ENCODE data around the gene BCL2L15. TPM values are rescaled to one million over a fixed set of nuclear protein-coding genes. Genes with fewer than 3 reads are reported as not detected.
A peak's percentile ranks its signal among the peaks of the same experiment; 100 is the strongest.
"Not testable (repeated sequence)": the region's sequence is repeated elsewhere in the genome, so short reads cannot be mapped to it uniquely, and the experiment has no call there.

Gene BCL2L15
- total RNA-seq, 1 donor from 2014 or later = 0.85 TPM

- intact Hi-C loops (cut with DNase I) = no loop called here
- ATAC-seq (no peak), DNase-seq (ENCODE audit: low spot score) (no peak)
These were observed 11.7 kb downstream of the BCL2L15 start for GRCh38 chr1:113875714-113876113.

GRCh38 chr1:113874012-113874879, 13.1 kb downstream of the BCL2L15 start:
- DNase-seq (ENCODE audit: low spot score) = no peak
- no peak for ATAC-seq

GRCh38 chr1:113872219-113872935, 15.0 kb downstream of the BCL2L15 start:
- DNase-seq (ENCODE audit: low spot score) (no peak), ATAC-seq (peak; percentile 41)
- intact Hi-C loops (cut with DNase I) = no loop called here

More at GRCh38 chr1:113874012-113874879, 13.1 kb downstream of the BCL2L15 start:
- intact Hi-C loops (cut with DNase I) = no loop called here

GRCh38 chr1:113871597-113872113, 15.7 kb downstream of the BCL2L15 start, which contains the start of gene PTPN22:
Gene PTPN22, minus strand, starts transcription at chr1:113871712.
- peak; percentile 63 for DNase-seq (ENCODE audit: low spot score)
- intact Hi-C loops (cut with DNase I) = no loop called here
- peak; percentile 92 for ATAC-seq

GRCh38 chr1:113870778-113871177, 16.6 kb downstream of the BCL2L15 start:
- intact Hi-C loops (cut with DNase I) = no loop called here
- ATAC-seq (no peak), DNase-seq (ENCODE audit: low spot score) (no peak)

- DNase-seq (ENCODE audit: low spot score) (no peak), ATAC-seq (no peak)
- intact Hi-C loops (cut with DNase I) = no loop called here
These were observed 18.8 kb downstream of the BCL2L15 start for GRCh38 chr1:113868387-113869083.

- ATAC-seq (no peak), DNase-seq (ENCODE audit: low spot score) (no peak)
- intact Hi-C loops (cut with DNase I) = no loop called here
These were observed 25.7 kb downstream of the BCL2L15 start for GRCh38 chr1:113861641-113862040.

- intact Hi-C loops (cut with DNase I) = no loop called here
- no peak for ATAC-seq
- DNase-seq (ENCODE audit: low spot score) = no peak
These were observed 26.5 kb downstream of the BCL2L15 start for GRCh38 chr1:113860891-113861290.

GRCh38 chr1:113859478-113860175, 27.8 kb downstream of the BCL2L15 start:
- peak; percentile 52 for ATAC-seq
- DNase-seq (ENCODE audit: low spot score) = no peak
- intact Hi-C loops (cut with DNase I) = no loop called here

GRCh38 chr1:113858982-113859381, 28.4 kb downstream of the BCL2L15 start:
- DNase-seq (ENCODE audit: low spot score) (no peak), ATAC-seq (no peak)
- intact Hi-C loops (cut with DNase I) = no loop called here

- intact Hi-C loops (cut with DNase I) = no loop called here
- no peak for DNase-seq (ENCODE audit: low spot score)
- ATAC-seq = no peak
These were observed 29.0 kb downstream of the BCL2L15 start for GRCh38 chr1:113858418-113858817.

- intact Hi-C loops (cut with DNase I) = no loop called here
- ATAC-seq (no peak), DNase-seq (ENCODE audit: low spot score) (no peak)
These were observed 29.6 kb downstream of the BCL2L15 start for GRCh38 chr1:113857776-113858175.

GRCh38 chr1:113856401-113856790, 31.0 kb downstream of the BCL2L15 start:
- DNase-seq (ENCODE audit: low spot score) (no peak), ATAC-seq (no peak)
- intact Hi-C loops (cut with DNase I) = no loop called here

GRCh38 chr1:113855630-113856400, 31.6 kb downstream of the BCL2L15 start:
- intact Hi-C loops (cut with DNase I) = no loop called here
- ATAC-seq (no peak), DNase-seq (ENCODE audit: low spot score) (no peak)

GRCh38 chr1:113854234-113854633, 33.1 kb downstream of the BCL2L15 start:
- no peak for DNase-seq (ENCODE audit: low spot score)
- intact Hi-C loops (cut with DNase I) = no loop called here
- ATAC-seq = no peak

- ATAC-seq; intact Hi-C loops (cut with DNase I); DNase-seq (ENCODE audit: low spot score): not testable (repeated sequence)
These were observed 34.7 kb downstream of the BCL2L15 start for GRCh38 chr1:113852694-113853093.

GRCh38 chr1:113850127-113850796, 37.1 kb downstream of the BCL2L15 start:
- intact Hi-C loops (cut with DNase I) = no loop called here
- DNase-seq (ENCODE audit: low spot score) (no peak), ATAC-seq (no peak)

- no peak for DNase-seq (ENCODE audit: low spot score)
- ATAC-seq = no peak
- intact Hi-C loops (cut with DNase I) = no loop called here
These were observed 38.3 kb downstream of the BCL2L15 start for GRCh38 chr1:113849072-113849471.

Data from sciatic nerve (tissue), 2 donors.